GM12801 (cell line): Measurements from ENCODE around the gene RAB27B.

Source experiments
- CTCF ChIP-seq: IDR thresholded peaks from one replicate; pipeline ENCODE4 v1.5.1; 2011; ENCODE audit warnings: control low read depth; ENCODE audit not compliant: insufficient read length; ENCODE audit errors: extremely low read depth

Gene RAB27B

GRCh38 chr18:54856105-54856646 is 27.9 kb downstream of the RAB27B start:
- no peak for TF ChIP-seq CTCF

GRCh38 chr18:54857499-54857898 is 29.2 kb downstream of the RAB27B start:
- TF ChIP-seq CTCF = no peak

GRCh38 chr18:54859667-54860421 is 31.6 kb downstream of the RAB27B start:
- TF ChIP-seq CTCF = no peak

- no peak for TF ChIP-seq CTCF
Measured at GRCh38 chr18:54860941-54861340, 32.7 kb downstream of the RAB27B start.

- no peak for TF ChIP-seq CTCF
Measured at GRCh38 chr18:54867131-54867530, 38.9 kb downstream of the RAB27B start.

GRCh38 chr18:54871231-54871630 is 43.0 kb downstream of the RAB27B start:
- TF ChIP-seq CTCF = no peak

- TF ChIP-seq CTCF = no peak
Measured at GRCh38 chr18:54872681-54873080, 44.4 kb downstream of the RAB27B start.
